Sigmoid colon (tissue), 7 donors: ENCODE measurements around the gene LIG3. TPM values are rescaled to one million over a fixed set of nuclear protein-coding genes. Genes with fewer than 3 reads are reported as not detected.
"Not testable (repeated sequence)": the region's sequence is repeated elsewhere in the genome, so short reads cannot be mapped to it uniquely, and the experiment has no call there.

ENCODE experiments used
- DNase-seq: peaks from one replicate; pipeline ENCODE4 v3.0.0-alpha.2; 2019
- H3K27ac ChIP-seq, 4 donors: fragments of 200-600 bp; sonication (generic); one replicate each; pipeline ENCODE4 v1.5.1; 2016 to 2019; ENCODE audit warnings: mild to moderate bottlenecking in 1 of 4
- H3K27me3 ChIP-seq, 3 donors: fragments of 200-600 bp; sonication (generic); one replicate each; pipeline ENCODE4 v1.5.1; 2019; ENCODE audit warnings: mild to moderate bottlenecking in 1 of 3
- H3K36me3 ChIP-seq, 4 donors: fragments of 200-600 bp; sonication (generic); one replicate each; pipeline ENCODE4 v1.5.1; 2016 to 2019
- H3K4me1 ChIP-seq, 4 donors: fragments of 200-600 bp; sonication (generic); one replicate each; pipeline ENCODE4 v1.5.1; 2017 to 2019
- H3K4me3 ChIP-seq, 4 donors: fragments of 200-600 bp; sonication (generic); one replicate each; pipeline ENCODE4 v1.5.1; 2017 to 2019; ENCODE audit warnings: mild to moderate bottlenecking in 2 of 4, moderate library complexity in 1 of 4
- H3K9me3 ChIP-seq, 4 donors: fragments of 200-600 bp in 3 of 4; sonication (generic) in 3 of 4; one replicate each; pipeline versions ENCODE4 v1.5.1 to v1.6.1; 2013 to 2019
- EP300 ChIP-seq, 4 donors: sonication (generic); formaldehyde crosslinking; IDR thresholded peaks; one replicate each; pipeline ENCODE4 v1.6.1; 2017; ENCODE audit warnings: antibody characterized with exemption in 4 of 4
- POLR2A ChIP-seq, 2 donors: fragments of 450-650 bp; IDR thresholded peaks; one replicate each; pipeline ENCODE4 v1.6.1; 2016; ENCODE audit warnings: antibody characterized with exemption in 2 of 2, mild to moderate bottlenecking in 2 of 2, moderate library complexity in 2 of 2
- POLR2AphosphoS5 ChIP-seq, 4 donors: sonication (generic); formaldehyde crosslinking; IDR thresholded peaks; one replicate each; pipeline ENCODE4 v1.6.1; 2017; ENCODE audit warnings: antibody characterized with exemption in 4 of 4
- WGBS, 2 donors: extraction: QIAGEN DNeasy Blood & Tissue Kit; methylation state at CpG; one replicate each; pipeline ENCODE4 v1.1.7; 2013; 5-methylcytosine and 5-hydroxymethylcytosine counted together
- intact Hi-C: fragments of 100-400 bp; cut with DNase I; formaldehyde crosslinking; loops from one replicate; pipeline ENCODE4 v1.15.1; 2023
- polyA plus RNA-seq, 3 donors: library from polyadenylated mRNA; stranded (reverse); fragments of 200-250 nt; gene quantifications; one replicate each; pipeline ENCODE4 v1.2.3, GENCODE V29; 2013
- total RNA-seq, 4 donors: library from RNA; depleted of rRNA; stranded (reverse); fragments of >200 nt; gene quantifications; one replicate each; pipeline ENCODE4 v1.1.0, GENCODE V29; 2016
- TF ChIP-seq, protein P1 (sequence below), 4 experiments: fragments of 450-650 bp in 3 of 4; fragments of 200-600 bp in 1 of 4; IDR thresholded peaks; one replicate each; pipeline ENCODE4 v1.5.1; 2016 to 2019; ENCODE audit warnings: antibody characterized with exemption in 4 of 4, mild to moderate bottlenecking in 3 of 4, moderate library complexity in 2 of 4
- donor health status: healthy with polysubstance abuse.
- donor health status: Bipolar disorder and iron deficiency.
- donor health status: healthy.

Gene LIG3
- total and polyA plus RNA-seq, 7 donors = 3.5 to 29.7 (median 19.4) TPM

DNA sequence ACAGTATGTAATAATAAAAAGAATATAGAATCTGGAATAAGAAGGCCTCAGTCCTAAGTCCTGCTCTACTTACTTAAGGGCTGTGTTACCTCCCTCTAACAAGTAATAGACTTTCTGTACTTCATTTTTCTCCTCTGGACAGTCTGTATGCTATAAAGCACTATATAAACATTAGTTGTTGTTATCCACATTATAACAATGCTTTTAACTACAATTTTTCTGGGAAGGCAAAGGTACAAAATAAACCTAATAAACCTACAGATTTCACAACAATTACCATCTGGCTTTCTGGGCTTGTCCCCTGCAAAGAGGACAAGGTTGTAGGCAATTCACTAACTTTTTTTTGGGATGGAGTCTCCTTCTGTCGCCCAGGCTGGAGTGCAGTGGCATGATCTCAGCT is 50.5 kb downstream of the LIG3 start:
- no peaks in the 10 kb centered on the region for H3K27me3 ChIP-seq
- H3K36me3 ChIP-seq = peaks cover 5 to 8% (median 5%) of the 10 kb centered on the region in 4 donors
- peaks cover 0 to 15% (median 5%) of the 10 kb centered on the region in 4 donors for H3K4me1 ChIP-seq
- H3K27ac ChIP-seq = no peak overlapping the region
- H3K9me3 ChIP-seq = no peaks in the 10 kb centered on the region
- H3K4me3 ChIP-seq = no peak overlapping the region
- TF ChIP-seq EP300 (IDR thresholded peaks at IDR 0.05) (no peak), POLR2A (IDR thresholded peaks at IDR 0.05) (no peak), POLR2AphosphoS5 (IDR thresholded peaks at IDR 0.05) (no peak)
- TF ChIP-seq, protein P1, sequence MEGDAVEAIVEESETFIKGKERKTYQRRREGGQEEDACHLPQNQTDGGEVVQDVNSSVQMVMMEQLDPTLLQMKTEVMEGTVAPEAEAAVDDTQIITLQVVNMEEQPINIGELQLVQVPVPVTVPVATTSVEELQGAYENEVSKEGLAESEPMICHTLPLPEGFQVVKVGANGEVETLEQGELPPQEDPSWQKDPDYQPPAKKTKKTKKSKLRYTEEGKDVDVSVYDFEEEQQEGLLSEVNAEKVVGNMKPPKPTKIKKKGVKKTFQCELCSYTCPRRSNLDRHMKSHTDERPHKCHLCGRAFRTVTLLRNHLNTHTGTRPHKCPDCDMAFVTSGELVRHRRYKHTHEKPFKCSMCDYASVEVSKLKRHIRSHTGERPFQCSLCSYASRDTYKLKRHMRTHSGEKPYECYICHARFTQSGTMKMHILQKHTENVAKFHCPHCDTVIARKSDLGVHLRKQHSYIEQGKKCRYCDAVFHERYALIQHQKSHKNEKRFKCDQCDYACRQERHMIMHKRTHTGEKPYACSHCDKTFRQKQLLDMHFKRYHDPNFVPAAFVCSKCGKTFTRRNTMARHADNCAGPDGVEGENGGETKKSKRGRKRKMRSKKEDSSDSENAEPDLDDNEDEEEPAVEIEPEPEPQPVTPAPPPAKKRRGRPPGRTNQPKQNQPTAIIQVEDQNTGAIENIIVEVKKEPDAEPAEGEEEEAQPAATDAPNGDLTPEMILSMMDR (IDR thresholded peaks at IDR 0.05) = no peak
- DNase-seq = no peak
- WGBS, 2 donors = 71 to 85% methylated on average over 1 of the region's 1 CpG
- intact Hi-C loops = no loop called here

DNA sequence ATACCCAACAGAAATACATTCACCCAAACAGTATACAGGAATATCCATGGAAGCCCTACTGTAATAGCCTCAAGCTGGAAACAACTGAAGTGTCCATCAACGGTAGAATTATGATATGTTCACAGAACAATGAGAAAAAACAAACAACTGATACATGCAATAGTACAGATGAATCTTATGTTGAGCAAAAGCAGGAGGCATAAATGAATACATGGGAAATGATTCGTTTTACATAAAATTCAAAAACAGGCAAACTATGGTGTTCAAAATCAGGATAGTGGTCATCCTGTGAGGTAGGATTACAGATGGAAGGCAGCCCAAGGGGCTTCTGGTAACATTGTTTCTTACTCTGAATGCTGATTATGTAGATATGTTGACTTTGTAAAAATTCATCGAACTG is 58.1 kb downstream of the LIG3 start:
- H3K27me3 ChIP-seq = no peaks in the 10 kb centered on the region
- H3K9me3 ChIP-seq = no peaks in the 10 kb centered on the region
- no peaks in the 10 kb centered on the region for H3K4me1 ChIP-seq
- H3K27ac ChIP-seq = no peak overlapping the region
- H3K36me3 ChIP-seq = no peaks in the 10 kb centered on the region
- H3K4me3 ChIP-seq = no peak overlapping the region
- intact Hi-C loops = no loop called here
- WGBS, 2 donors = 81 to 91% methylated on average over 3 of the region's 3 CpGs
- TF ChIP-seq EP300 (IDR thresholded peaks at IDR 0.05) (no peak), POLR2AphosphoS5 (IDR thresholded peaks at IDR 0.05) (no peak), POLR2A (IDR thresholded peaks at IDR 0.05) (no peak)
- TF ChIP-seq, protein P1 (IDR thresholded peaks at IDR 0.05) = no peak
- DNase-seq = no peak

DNA sequence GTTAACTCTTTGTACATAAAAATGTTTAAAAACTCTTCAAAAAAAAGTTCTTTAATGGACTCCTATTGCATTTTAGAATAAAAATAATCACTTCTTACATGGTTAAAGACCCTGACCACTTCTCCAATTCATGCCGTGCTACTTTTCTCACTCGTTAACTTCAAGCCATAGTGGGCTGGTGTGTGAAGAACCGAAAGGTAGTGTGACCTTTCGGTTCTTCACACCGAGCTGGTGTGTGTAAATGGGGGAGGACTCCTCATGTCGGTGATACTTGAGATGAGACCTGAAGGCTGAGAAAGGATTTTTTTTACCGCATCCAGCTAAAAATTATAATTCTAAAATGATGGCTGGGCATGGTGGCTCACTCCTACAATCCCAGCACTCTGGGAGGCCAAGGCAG is 61.1 kb downstream of the LIG3 start:
- no peak for DNase-seq
- Histone ChIP-seq H3K36me3 (no peaks in the 10 kb centered on the region), H3K27me3 (no peaks in the 10 kb centered on the region), H3K4me1 (no peaks in the 10 kb centered on the region), H3K27ac (no peak overlapping the region), H3K4me3 (no peak overlapping the region), H3K9me3 (no peaks in the 10 kb centered on the region)
- TF ChIP-seq POLR2A (IDR thresholded peaks at IDR 0.05) (no peak), EP300 (IDR thresholded peaks at IDR 0.05) (no peak)
- TF ChIP-seq, protein P1 (IDR thresholded peaks at IDR 0.05) = no peak
- 91 to 96% methylated on average over 7 of the region's 7 CpGs for WGBS, 2 donors
- intact Hi-C loops = no loop called here

DNA sequence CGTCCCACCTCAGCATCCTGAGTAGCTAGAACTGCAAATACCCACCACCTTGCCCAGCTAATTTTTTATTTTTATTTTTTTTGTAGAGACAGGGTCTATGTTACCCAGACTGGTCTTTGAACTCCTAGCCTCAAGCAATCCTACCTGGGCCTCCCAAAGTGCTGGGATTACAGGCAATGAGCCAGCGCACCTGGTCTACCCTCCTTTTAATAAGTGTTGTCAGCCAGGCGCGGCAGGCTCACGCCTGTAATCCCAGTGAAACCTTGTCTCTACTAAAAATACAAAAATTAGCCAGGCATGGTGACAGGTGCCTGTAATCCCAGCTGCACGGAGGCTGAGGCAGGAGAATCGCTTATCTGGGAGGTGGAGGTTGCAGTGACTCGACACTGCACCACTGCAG is 63.9 kb downstream of the LIG3 start:
- Histone ChIP-seq H3K4me1 (no peaks in the 10 kb centered on the region), H3K27ac (no peak overlapping the region), H3K4me3 (no peak overlapping the region), H3K27me3 (no peaks in the 10 kb centered on the region), H3K36me3 (no peaks in the 10 kb centered on the region), H3K9me3 (no peaks in the 10 kb centered on the region)
- TF ChIP-seq EP300 (IDR thresholded peaks at IDR 0.05) (no peak), POLR2AphosphoS5 (IDR thresholded peaks at IDR 0.05) (no peak), POLR2A (IDR thresholded peaks at IDR 0.05) (no peak)
- TF ChIP-seq, protein P1 (IDR thresholded peaks at IDR 0.05) = no peak
- 64 to 84% methylated on average over 8 of the region's 8 CpGs for WGBS, 2 donors
- no peak for DNase-seq
- intact Hi-C loops = no loop called here

GRCh38 chr17:35045458-35045979 is 65.2 kb downstream of the LIG3 start:
- H3K27me3 ChIP-seq, intact Hi-C loops, H3K36me3 ChIP-seq, H3K4me1 ChIP-seq, DNase-seq, H3K9me3 ChIP-seq, H3K27ac ChIP-seq, H3K4me3 ChIP-seq: not testable (repeated sequence)
- 40 to 70% methylated on average over 13 of the region's 13 CpGs for WGBS, 2 donors
